Astrocyte (in vitro differentiated cells and primary cell): Measurements from ENCODE around the gene PEPD. TPM values are rescaled to one million over a fixed set of nuclear protein-coding genes. Genes with fewer than 3 reads are reported as not detected.

Experiments
- DNase-seq: peaks from one replicate; pipeline ENCODE4 v3.0.0-alpha.2; 2010; ENCODE audit warnings: low read depth
- FAIRE-seq: peaks from 2 replicates; lab custom pipeline; 2011; peaks lifted over from hg19 to GRCh38; lab: Jason Lieb, UNC
- H2AFZ ChIP-seq: 2 replicates; pipeline ENCODE4 v1.6.0; 2012; ENCODE audit warnings: low read depth, low read length, inconsistent platforms
- H3K27ac ChIP-seq: 2 replicates; pipeline ENCODE4 v1.5.1; 2011; ENCODE audit warnings: low read depth, low read length, inconsistent platforms
- H3K27me3 ChIP-seq: 2 replicates; pipeline ENCODE4 v1.6.0; 2011; ENCODE audit warnings: low read length, inconsistent platforms; ENCODE audit not compliant: insufficient read depth
- H3K36me3 ChIP-seq: 2 replicates; pipeline ENCODE4 v1.5.1; 2011; ENCODE audit warnings: low read length, inconsistent platforms; ENCODE audit not compliant: insufficient read depth
- H3K4me1 ChIP-seq: 2 replicates; pipeline ENCODE4 v1.5.1; 2011; ENCODE audit warnings: low read length, inconsistent platforms; ENCODE audit not compliant: insufficient read depth
- H3K4me2 ChIP-seq: 2 replicates; pipeline ENCODE4 v1.6.0; 2012; ENCODE audit warnings: low read length, inconsistent platforms
- H3K4me3 ChIP-seq: 2 replicates; pipeline ENCODE4 v1.5.1; 2011; ENCODE audit warnings: low read depth, mild to moderate bottlenecking, low read length, inconsistent platforms; ENCODE audit not compliant: insufficient read depth
- H3K79me2 ChIP-seq: 2 replicates; pipeline ENCODE4 v1.6.0; 2012; ENCODE audit warnings: mild to moderate bottlenecking, low read length, inconsistent platforms; ENCODE audit not compliant: insufficient read depth
- H3K9ac ChIP-seq: 2 replicates; pipeline ENCODE4 v1.6.0; 2012; ENCODE audit warnings: mild to moderate bottlenecking, low read length, inconsistent platforms
- H3K9me3 ChIP-seq: 2 replicates; pipeline ENCODE4 v1.5.1; 2012; ENCODE audit warnings: low read depth, mild to moderate bottlenecking, low read length, inconsistent platforms; ENCODE audit not compliant: insufficient read depth
- H4K20me1 ChIP-seq: 2 replicates; pipeline ENCODE4 v1.6.0; 2012; ENCODE audit warnings: low read length, inconsistent platforms; ENCODE audit not compliant: insufficient read depth
- H3K27ac Mint-ChIP-seq: one replicate; pipeline ENCODE4 v1.8.0; 2021; ENCODE audit warnings: mild to moderate bottlenecking, mixed read lengths; ENCODE audit not compliant: unreplicated experiment
- H3K27me3 Mint-ChIP-seq: one replicate; pipeline ENCODE4 v1.8.0; 2021; ENCODE audit warnings: low read depth, mixed read lengths; ENCODE audit not compliant: unreplicated experiment
- H3K36me3 Mint-ChIP-seq: one replicate; pipeline ENCODE4 v1.8.0; 2021; ENCODE audit warnings: low read depth, mixed read lengths; ENCODE audit not compliant: unreplicated experiment
- H3K4me1 Mint-ChIP-seq: one replicate; pipeline ENCODE4 v1.8.0; 2021; ENCODE audit warnings: low read depth, mixed read lengths; ENCODE audit not compliant: unreplicated experiment
- H3K4me3 Mint-ChIP-seq: one replicate; pipeline ENCODE4 v1.8.0; 2021; ENCODE audit warnings: mild to moderate bottlenecking, moderate library complexity, mixed read lengths; ENCODE audit not compliant: unreplicated experiment
- H3K9me3 Mint-ChIP-seq: one replicate; pipeline ENCODE4 v1.8.0; 2021; ENCODE audit warnings: mild to moderate bottlenecking, mixed read lengths; ENCODE audit not compliant: unreplicated experiment
- CTCF ChIP-seq: IDR thresholded peaks from 2 replicates; pipeline ENCODE4 v1.5.1; 2011; ENCODE audit warnings: low read depth, mild to moderate bottlenecking, inconsistent platforms, low read length, moderate library complexity; ENCODE audit not compliant: insufficient read depth
- EZH2 ChIP-seq: IDR thresholded peaks from 2 replicates; pipeline ENCODE4 v1.6.1; 2012; ENCODE audit warnings: mild to moderate bottlenecking, low read length, inconsistent platforms; ENCODE audit not compliant: insufficient read depth
- total RNA-seq: library from RNA; stranded (reverse); gene quantifications from 2 replicates; pipeline ENCODE4 v1.2.1, GENCODE V29; 2021

The PEPD gene
- total RNA-seq, 1 donor from 2014 or later, result 37.9 TPM

GRCh38 chr19:33403221-33403972 is 118.2 kb downstream of the PEPD start:
- H3K9me3 Mint-ChIP-seq, result no peaks in the 10 kb centered on the region
- Histone ChIP-seq H2AFZ (no peak overlapping the region), H3K4me2 (no peak overlapping the region), H3K4me3 (no peak overlapping the region), H3K27ac (no peak overlapping the region), H3K79me2 (no peaks in the 10 kb centered on the region), H4K20me1 (peaks cover 14% of the 10 kb centered on the region), H3K9ac (no peak overlapping the region), H3K9me3 (no peaks in the 10 kb centered on the region), H3K27me3 (no peaks in the 10 kb centered on the region), H3K4me1 (no peaks in the 10 kb centered on the region), H3K36me3 (no peaks in the 10 kb centered on the region)
- no peak overlapping the region for H3K27ac Mint-ChIP-seq
- DNase-seq, result no peak
- H3K4me1 Mint-ChIP-seq, result peaks cover 3% of the 10 kb centered on the region
- H3K27me3 Mint-ChIP-seq, result peaks cover 8% of the 10 kb centered on the region
- TF ChIP-seq EZH2, result no peak
- no peak for TF ChIP-seq CTCF
- no peak overlapping the region for H3K4me3 Mint-ChIP-seq
- no peaks in the 10 kb centered on the region for H3K36me3 Mint-ChIP-seq
- FAIRE-seq, result no peak

- H3K36me3 Mint-ChIP-seq, result peaks cover 2% of the 10 kb centered on the region
- Histone ChIP-seq H3K4me2 (no peak overlapping the region), H2AFZ (no peak overlapping the region), H3K27me3 (no peaks in the 10 kb centered on the region), H3K27ac (no peak overlapping the region), H3K4me1 (peaks cover 2% of the 10 kb centered on the region), H3K4me3 (no peak overlapping the region), H3K9me3 (no peaks in the 10 kb centered on the region), H3K36me3 (no peaks in the 10 kb centered on the region), H3K9ac (no peak overlapping the region), H3K79me2 (no peaks in the 10 kb centered on the region), H4K20me1 (peaks cover 21% of the 10 kb centered on the region)
- peaks cover 8% of the 10 kb centered on the region for H3K27me3 Mint-ChIP-seq
- DNase-seq (no peak), FAIRE-seq (no peak)
- no peak overlapping the region for H3K4me3 Mint-ChIP-seq
- peaks cover 3% of the 10 kb centered on the region for H3K4me1 Mint-ChIP-seq
- H3K9me3 Mint-ChIP-seq, result no peaks in the 10 kb centered on the region
- H3K27ac Mint-ChIP-seq, result no peak overlapping the region
- TF ChIP-seq CTCF (no peak), EZH2 (no peak)
Observed at GRCh38 chr19:33402421-33403220, 119.0 kb downstream of the PEPD start.
